Measurements from ENCODE around the gene CSF3R. TPM values are rescaled to one million over a fixed set of nuclear protein-coding genes. Genes with fewer than 3 reads are reported as not detected.

The CSF3R gene
- total and polyA plus RNA-seq, 8 donors: 5.7 to 334 (median 10.7) TPM

- TF ChIP-seq CTCF (IDR thresholded peaks at IDR 0.05): no peak
- H3K4me1 ChIP-seq: peaks cover 0 to 18% of the 10 kb centered on the region in 2 donors
- intact Hi-C loops (cut with DNase I): no loop called here
- DNase-seq (peak in 1 of 4 donors; percentile 1), ATAC-seq (peak; percentile 34)
- no peaks in the 10 kb centered on the region for H3K36me3 ChIP-seq
- H3K9me3 ChIP-seq: no peaks in the 10 kb centered on the region
- no peaks in the 10 kb centered on the region for H3K27me3 ChIP-seq
- H3K4me3 ChIP-seq: no peak overlapping the region
- H3K27ac ChIP-seq: no peak overlapping the region
Observed at GRCh38 chr1:36517011-36517771, 34.5 kb upstream of the CSF3R start.

GRCh38 chr1:36516372-36517010, 33.8 kb upstream of the CSF3R start:
- intact Hi-C loops (cut with DNase I): no loop called here

GRCh38 chr1:36515315-36516138, 32.8 kb upstream of the CSF3R start:
- ATAC-seq (no peak), DNase-seq (no peak)
- no peak for TF ChIP-seq CTCF (IDR thresholded peaks at IDR 0.05)
- Histone ChIP-seq H3K27ac (peak overlapping the region in 1 of 2 donors; percentile 16), H3K27me3 (peaks cover 0 to 2% of the 10 kb centered on the region in 2 donors), H3K4me3 (no peak overlapping the region), H3K4me1 (peaks cover 0 to 29% of the 10 kb centered on the region in 2 donors), H3K9me3 (no peaks in the 10 kb centered on the region), H3K36me3 (no peaks in the 10 kb centered on the region)
- intact Hi-C loops (cut with DNase I): no loop called here

More at GRCh38 chr1:36516372-36517010, 33.8 kb upstream of the CSF3R start:
- Histone ChIP-seq H3K27me3 (no peaks in the 10 kb centered on the region), H3K27ac (no peak overlapping the region), H3K4me1 (peaks cover 0 to 21% of the 10 kb centered on the region in 2 donors), H3K4me3 (no peak overlapping the region), H3K36me3 (no peaks in the 10 kb centered on the region), H3K9me3 (no peaks in the 10 kb centered on the region)
- peak; percentile 79 to 80 for TF ChIP-seq CTCF (IDR thresholded peaks at IDR 0.05)
- ATAC-seq (peak; percentile 92), DNase-seq (peak; percentile 17 to 91 (median 54))

- no peak for ATAC-seq
- Histone ChIP-seq H3K4me1 (peaks cover 0 to 29% of the 10 kb centered on the region in 2 donors), H3K36me3 (no peaks in the 10 kb centered on the region), H3K4me3 (no peak overlapping the region), H3K27me3 (peaks cover 0 to 7% of the 10 kb centered on the region in 2 donors), H3K27ac (no peak overlapping the region), H3K9me3 (no peaks in the 10 kb centered on the region)
- intact Hi-C loops (cut with DNase I): no loop called here
- TF ChIP-seq CTCF (IDR thresholded peaks at IDR 0.05): no peak
- no peak for DNase-seq
Observed at GRCh38 chr1:36514501-36514900, 31.8 kb upstream of the CSF3R start.

Measured in left lung (tissue), 10 donors.